Measurements from ENCODE around the gene MAML3.

The MAML3 gene

DNA sequence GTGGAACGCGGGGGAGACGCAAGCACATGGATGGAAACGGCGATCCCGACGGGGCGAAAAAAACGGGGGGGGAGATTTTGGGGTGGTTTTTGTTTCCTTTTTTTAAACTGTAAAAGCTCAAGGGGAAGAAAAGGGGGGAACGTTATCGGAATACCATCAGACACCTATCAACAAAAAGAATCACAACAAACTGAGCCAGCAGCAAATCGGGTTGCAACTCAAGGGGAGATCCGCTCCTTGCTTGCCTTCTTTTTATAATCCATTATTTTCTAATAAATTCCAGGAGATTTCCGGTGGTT, 616 bp downstream of the MAML3 start:
- no peak for FAIRE-seq

DNA sequence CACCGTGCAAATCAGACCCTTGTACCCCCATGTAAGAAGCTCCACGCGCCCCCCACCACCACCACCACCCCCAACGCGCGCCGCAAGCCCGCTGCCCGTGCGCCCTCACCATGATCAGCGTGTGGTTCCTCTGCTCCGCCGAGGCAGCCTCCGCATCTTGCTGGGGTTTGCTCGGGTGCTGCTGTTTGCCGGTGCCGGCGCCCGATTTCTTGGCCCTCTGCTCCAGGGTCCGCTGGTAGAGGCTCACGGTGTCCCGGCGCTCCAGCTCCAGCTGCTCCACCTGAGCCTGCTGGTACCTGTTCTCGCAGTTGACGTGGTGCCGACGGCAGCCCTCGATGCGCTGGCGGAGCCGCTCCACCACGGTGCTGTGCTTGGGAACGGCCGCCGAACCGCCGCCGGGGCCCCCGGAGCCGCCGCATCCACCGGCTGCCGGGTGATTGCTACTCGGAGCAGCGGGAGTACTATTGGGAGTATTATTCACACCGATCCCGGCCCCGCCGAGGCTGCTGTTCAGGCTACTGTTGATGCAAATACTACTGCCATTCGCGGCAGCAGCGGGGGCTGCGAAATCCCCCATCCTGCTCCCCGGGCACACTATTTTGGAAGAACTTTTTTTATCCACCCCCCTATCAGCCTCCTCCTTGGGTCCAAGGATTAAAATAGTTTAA, 1.1 kb downstream of the MAML3 start:
- FAIRE-seq, result no peak

- FAIRE-seq, result no peak
Observed at GRCh38 chr4:140152013-140152703, 1.8 kb downstream of the MAML3 start.

- no peak for FAIRE-seq
Observed at GRCh38 chr4:140151699-140152012, 2.3 kb downstream of the MAML3 start.

DNA sequence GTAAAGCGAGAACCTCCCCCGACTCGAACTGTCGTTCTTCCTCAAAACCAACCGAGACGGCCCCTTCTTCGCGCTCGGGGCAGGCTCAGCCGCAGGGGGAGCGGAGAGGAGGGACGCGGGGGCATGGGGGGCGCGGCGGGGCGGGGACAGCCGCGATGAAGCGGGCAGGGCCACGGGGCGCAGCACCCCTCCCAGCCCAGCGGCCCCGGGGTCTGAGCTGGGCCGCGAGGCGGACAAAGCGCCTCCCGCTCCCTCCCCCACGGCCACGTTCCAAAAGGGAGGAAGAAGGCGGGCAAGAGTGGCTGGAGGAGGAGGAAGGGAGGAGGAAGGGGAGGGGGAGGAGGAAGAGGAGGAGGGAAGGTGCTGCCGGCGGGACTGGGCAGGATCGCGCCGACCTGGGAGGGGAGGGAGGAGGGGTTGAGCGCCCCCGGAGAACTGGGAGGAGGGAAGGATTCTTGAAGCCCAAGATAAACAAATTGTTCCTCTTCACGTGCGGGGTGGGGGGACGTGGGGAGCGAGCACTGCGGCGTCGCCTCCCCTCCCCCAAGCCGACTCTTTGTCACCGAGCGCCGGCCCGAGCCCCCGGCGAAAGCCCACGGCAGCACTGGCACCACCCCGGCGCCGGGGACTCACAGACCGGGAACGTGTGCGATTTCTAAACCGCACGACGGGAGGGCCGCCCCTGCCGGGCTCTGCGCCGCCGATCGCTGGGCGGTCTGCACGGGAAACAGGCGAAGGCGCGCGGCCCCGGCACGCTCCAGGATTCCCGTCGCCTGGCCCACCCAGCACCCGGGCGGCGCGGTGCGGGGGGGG, 2.9 kb downstream of the MAML3 start:
- FAIRE-seq, result no peak

GRCh38 chr4:140150636-140150885, 3.4 kb downstream of the MAML3 start:
- FAIRE-seq, result no peak

- FAIRE-seq, result peak; percentile 86
Observed at GRCh38 chr4:140149846-140150635, 3.9 kb downstream of the MAML3 start.

DNA sequence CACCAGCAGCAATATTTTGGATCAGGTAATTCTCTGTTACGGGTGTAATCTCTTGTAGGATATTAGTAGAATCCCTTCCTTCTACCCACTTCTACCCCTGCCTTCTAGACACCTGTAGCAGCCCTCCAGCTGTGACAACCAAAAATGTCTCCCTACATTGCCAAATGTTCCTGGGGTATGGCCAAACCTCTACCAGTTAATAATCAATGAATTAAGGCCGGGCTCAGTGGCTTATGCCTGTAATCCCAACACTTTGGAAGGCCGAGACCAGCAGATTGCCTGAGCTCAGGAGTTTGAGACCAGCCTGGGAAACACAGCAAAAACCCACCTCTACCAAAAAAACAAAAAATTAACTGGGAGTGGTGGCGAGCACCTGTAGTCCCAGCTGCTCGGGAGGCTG, 9.9 kb downstream of the MAML3 start:
- FAIRE-seq, result no peak

DNA sequence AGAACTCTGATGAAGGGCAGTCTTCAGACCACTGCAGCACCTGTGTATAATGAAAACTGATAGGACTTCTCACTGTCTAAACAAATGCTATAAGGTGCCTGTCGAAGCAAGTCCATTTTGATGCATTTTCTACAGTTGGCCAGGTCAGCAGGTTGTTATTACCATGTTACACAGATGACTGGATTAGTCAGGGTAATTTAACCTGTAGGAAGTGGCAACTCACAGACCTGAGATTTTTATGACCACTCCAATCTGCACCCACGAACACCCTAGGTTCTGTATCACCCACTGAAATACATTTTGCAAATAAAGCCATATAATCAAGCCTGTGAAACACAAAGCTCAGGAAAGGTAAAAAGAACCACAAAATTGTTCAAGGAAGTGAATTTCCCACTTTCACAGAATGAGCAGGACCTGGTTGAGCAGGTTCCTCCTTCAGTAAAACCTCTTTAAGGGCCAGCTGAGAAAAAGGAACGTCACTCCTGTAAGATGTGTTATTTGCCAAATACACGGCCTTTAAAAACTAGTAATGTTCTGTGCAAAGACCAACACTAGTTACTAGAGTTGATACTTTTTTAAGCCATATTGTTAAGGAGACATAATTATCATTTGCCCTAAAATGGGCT, 12.7 kb downstream of the MAML3 start:
- FAIRE-seq, result peak; percentile 94

GRCh38 chr4:140140566-140140965, 13.4 kb downstream of the MAML3 start:
- FAIRE-seq, result no peak

DNA sequence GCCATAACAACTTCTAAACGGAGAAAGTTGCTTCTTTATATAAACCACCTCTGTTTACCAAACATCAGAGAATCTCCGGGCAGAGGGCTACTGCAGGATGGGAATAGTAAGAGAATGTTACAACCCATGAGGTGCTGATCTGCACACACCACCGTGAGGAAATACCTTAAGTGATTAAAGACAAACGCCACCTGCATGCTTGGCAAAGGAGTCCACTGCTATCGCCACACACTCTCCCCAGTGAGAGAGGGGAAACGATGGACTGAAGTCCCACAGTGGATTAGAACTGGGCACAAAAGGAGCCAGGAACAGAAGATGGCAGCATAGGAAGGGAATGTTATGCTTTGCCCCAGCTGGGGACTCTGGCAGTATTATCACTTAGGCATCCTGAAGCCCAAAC, 15.6 kb downstream of the MAML3 start:
- no peak for FAIRE-seq

DNA sequence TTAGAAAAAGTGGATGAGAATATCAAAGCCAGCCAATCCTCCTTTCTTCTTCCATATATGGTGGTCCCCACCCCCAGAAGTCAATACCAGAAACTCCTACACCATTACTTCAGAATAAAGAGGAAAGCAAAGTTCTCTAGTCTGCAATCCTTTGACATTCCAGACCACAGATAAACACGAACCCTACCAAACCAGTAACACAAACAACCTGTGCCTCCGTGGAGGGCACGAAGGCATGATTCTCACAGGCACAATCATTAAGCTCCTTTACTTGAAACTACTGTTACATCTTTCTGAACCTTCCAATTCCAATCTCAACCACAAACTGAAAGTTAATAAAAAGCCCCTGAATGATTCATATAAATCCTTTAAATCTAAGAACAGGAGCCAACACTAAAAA, 16.3 kb downstream of the MAML3 start:
- FAIRE-seq, result peak; percentile 72

DNA sequence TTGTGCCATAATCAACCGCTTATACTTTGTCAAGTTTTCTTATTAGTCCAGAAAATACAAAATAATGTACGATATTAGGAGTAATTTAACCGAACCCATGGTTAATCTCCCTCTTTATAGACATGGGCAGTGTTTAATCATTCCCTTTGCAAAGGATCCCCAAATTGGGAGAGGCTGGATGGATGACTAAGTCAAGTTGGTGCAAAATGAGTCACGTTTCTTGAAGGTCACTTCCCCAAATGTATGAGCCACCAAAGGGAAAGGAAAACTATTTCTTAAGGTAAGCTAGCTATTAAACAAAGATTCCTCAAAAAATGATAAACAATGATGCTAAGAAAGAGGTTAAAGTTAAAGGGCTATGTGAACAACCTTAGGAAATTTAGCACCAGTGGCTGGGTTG, 17.5 kb downstream of the MAML3 start:
- no peak for FAIRE-seq

DNA sequence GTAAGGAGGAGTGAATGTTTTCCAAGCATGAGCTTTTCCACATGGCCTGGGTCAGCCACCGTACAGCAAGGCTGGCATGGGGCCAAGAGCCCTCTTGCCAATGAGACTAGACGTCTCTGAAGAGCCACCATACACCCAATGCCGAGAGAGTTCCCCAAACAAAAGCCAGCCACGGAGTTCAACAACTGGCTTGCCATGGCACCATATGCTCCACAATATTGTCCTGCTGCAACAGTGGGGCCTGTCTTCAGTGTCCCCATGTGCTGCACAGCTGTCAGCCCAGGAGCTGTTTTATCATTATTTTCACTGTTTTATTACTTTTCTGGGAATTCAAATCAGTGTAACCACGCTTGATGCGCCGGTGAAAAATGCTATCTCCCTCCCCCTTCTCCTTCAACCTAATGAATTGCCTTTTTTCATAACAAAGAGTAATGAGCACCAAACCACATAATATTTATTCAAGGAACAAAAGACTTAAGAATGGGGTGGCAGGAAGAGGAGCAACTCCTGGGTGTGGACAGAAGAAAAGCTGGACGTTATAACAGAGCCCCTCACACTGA, 18.4 kb downstream of the MAML3 start:
- FAIRE-seq, result no peak

DNA sequence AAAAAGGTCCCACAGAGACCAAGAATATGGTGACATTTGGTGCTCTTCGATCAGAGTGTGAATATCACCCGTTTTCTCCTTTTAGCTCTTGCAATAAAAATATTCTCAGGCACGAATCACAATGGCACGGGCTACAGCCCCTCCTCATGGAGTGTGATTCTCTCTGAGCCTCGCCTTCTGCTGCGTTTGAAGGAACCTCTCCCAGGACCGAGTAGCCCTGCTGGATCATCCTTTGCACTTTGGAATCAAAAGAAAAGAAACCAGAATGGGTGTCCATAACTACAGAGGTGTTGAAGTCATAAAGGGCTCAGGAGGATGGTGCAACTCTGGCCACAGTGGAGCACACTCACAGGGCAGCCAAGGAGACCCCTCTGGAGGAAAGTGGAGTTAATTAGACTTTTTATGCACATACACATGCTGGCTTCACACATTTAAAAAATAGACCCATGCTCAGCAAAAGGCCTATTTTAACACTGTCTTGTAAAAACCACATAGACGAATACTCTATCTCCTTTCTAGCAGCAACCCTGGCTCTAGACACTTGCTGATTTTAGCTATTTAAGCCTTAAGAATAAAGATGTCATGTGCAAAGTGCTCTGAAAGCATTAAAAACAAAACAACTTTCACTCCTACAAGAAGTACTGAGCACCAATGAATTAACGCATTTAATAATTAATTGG, 19.1 kb downstream of the MAML3 start:
- no peak for FAIRE-seq

GRCh38 chr4:140133576-140133975, 20.4 kb downstream of the MAML3 start:
- FAIRE-seq, result no peak

DNA sequence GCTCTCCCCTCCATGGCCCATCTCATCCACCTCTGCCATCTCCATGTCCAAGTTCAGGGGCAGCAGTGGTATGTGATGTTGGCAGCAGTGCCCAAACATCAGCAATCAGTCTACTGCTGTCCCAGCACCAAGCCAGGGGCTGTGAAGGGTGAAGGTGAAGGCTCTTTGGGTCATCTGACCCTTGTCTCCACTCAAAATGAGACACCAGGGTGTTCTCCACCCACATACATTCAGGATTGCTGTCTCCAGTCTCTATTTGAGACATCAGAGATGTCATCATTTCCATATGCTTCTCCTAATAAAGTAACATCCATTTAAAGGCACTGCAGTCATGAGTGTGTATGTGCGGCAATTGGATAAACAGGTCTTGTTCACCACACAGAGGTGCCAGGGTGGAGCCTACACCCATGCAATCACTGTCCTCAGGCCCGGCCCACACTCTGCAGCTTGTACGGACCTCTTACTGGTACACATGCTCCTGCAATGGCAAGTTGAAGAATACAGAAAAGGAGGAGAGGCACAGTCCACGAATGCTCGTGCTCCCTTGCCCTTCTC, 22.2 kb downstream of the MAML3 start:
- FAIRE-seq, result no peak

DNA sequence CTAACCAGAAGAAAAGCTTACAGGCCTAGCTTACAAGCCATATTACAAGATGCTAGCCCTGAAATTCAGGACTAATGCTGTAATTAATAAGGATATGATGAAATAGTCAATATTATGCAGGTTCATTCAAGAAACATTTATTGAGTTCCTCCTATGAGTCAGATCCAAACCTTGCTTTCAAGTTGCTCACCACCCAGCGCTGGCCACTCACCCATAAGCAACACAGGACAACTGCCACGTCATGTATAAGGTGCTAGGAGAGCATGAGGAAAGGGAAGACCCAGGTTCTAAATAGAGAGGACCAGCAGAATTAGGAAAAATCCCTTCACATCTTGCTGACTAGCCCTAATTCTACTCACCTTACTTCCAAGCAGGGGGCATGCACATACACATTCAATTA, 23.3 kb downstream of the MAML3 start:
- FAIRE-seq, result no peak

GRCh38 chr4:140127422-140127821, 26.6 kb downstream of the MAML3 start:
- FAIRE-seq, result no peak

- FAIRE-seq, result no peak
Observed at GRCh38 chr4:140126261-140126660, 27.7 kb downstream of the MAML3 start.

GRCh38 chr4:140125374-140125773, 28.6 kb downstream of the MAML3 start:
- FAIRE-seq, result no peak

Measured in islet of Langerhans (tissue), 1 donor.